Sciatic nerve (tissue), 2 donors: Measurements from ENCODE around the gene PTPRM. TPM values are rescaled to one million over a fixed set of nuclear protein-coding genes. Genes with fewer than 3 reads are reported as not detected.

Source experiments
- ATAC-seq: fragments of 200-7000 bp; cut with Tn5 transposase; one replicate; pipeline ENCODE4 v1.9.1; 2020; ENCODE audit warnings: mild to moderate bottlenecking, moderate library complexity
- DNase-seq: peaks from one replicate; pipeline ENCODE4 v3.0.0-alpha.2; 2020; ENCODE audit warnings: low spot score
- intact Hi-C: fragments of 100-400 bp; cut with DNase I; formaldehyde crosslinking; loops from one replicate; pipeline ENCODE4 v1.14.2; 2022
- total RNA-seq: library from RNA; stranded (reverse); fragmentation: NEBNext Ultra II Directional; extraction: Animal tissue kit (Norgen Biotek cat#: 25700); gene quantifications from one replicate; pipeline ENCODE4 v1.2.1, GENCODE V29; 2021
- donor health status: DM: no; HTN: no; CAD: no.
- donor health status: DM: no; HTN: no; CAD: no.

Gene PTPRM
- total RNA-seq, 1 donor from 2014 or later = 66.5 TPM

DNA sequence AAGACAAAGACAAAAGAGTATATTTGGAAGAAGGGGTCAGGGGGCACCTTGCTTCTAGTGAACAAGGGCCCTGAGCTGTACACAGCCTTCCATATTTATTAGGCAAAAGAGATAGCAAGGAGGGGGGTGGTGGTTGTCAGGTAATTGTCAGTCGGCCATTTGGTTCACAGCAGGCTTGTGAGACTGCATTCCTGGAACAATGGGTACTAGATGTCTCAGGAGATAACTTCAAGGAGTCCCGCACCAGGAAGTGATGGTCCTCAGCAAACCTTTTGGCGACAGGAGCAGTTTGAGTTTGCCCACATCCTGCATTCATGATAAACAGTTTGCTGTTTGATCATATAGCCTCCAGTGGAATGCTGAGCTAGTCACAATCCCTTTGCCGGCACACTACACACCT is 665.7 kb downstream of the PTPRM start:
- ATAC-seq (no peak), DNase-seq (no peak)
- intact Hi-C loops = no loop called here

DNA sequence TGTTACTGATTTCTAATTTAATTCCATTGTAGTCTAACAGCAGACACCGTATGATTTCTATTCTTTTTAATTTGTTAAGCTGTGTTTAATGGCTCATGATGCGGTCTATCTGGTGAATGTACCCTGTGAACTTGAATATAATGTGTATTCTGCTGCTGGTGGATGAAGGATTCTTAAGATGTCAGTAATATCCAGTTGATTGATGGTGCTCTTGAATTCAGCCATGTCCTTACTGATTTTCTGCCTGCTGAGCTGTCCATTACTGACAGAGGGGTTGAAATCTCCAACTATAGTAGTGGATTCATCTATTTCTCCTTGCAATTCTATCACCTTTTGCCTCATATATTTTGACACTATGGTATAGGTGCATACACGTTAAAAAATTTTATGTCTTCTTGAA is 668.8 kb downstream of the PTPRM start:
- ATAC-seq = no peak
- intact Hi-C loops = no loop called here
- DNase-seq = no peak

DNA sequence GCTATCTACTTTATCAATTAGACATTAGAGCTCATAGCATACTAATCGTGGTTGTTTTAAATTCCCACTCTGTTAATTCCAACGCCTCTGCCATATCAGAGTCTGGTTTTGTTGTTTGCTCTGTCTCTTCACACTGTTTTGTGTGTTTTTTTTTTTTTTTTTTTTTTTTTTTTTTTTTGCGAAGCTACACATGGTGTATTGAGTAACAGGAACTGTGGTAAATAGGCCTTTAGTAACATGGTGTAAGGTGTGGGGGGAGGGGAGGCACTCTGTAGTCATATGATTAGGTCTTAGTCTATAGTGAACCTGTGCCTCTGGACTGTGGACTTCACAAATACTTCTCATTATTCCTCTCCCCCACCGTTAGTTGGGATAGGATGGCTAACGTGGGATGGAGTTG is 671.4 kb downstream of the PTPRM start:
- intact Hi-C loops = no loop called here
- ATAC-seq (no peak), DNase-seq (no peak)

GRCh38 chr18:8241731-8242130 is 674.6 kb downstream of the PTPRM start:
- ATAC-seq (peak; percentile 15), DNase-seq (no peak)
- intact Hi-C loops = no loop called here

GRCh38 chr18:8242151-8242696 is 675.1 kb downstream of the PTPRM start:
- no peak for DNase-seq
- intact Hi-C loops = no loop called here

GRCh38 chr18:8247700-8248099 is 680.6 kb downstream of the PTPRM start:
- ATAC-seq = no peak
- intact Hi-C loops = no loop called here
- no peak for DNase-seq

More at GRCh38 chr18:8242151-8242696, 675.1 kb downstream of the PTPRM start:
- no peak for ATAC-seq

- DNase-seq = no peak
- intact Hi-C loops = no loop called here
- no peak for ATAC-seq
Observed at GRCh38 chr18:8248576-8248975, 681.5 kb downstream of the PTPRM start.

DNA sequence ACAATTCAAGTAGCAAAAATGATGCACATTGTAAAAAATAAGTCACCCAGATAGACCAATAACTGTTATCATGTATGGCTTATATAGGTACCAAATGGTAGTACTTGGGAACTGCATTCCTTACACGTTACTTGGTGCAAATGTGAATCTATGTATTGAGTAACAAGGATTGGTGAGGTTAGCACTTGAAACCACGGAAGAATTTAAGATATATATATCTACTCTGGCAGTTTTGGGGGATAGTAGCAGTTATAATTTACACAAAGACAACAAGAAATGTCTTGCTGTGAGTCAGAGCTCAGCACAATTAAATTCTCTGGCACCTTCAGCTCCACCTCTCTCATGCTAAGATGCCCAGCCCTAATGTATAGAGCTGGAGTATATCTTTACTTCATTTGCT is 682.7 kb downstream of the PTPRM start:
- ATAC-seq = no peak
- intact Hi-C loops = no loop called here
- no peak for DNase-seq

DNA sequence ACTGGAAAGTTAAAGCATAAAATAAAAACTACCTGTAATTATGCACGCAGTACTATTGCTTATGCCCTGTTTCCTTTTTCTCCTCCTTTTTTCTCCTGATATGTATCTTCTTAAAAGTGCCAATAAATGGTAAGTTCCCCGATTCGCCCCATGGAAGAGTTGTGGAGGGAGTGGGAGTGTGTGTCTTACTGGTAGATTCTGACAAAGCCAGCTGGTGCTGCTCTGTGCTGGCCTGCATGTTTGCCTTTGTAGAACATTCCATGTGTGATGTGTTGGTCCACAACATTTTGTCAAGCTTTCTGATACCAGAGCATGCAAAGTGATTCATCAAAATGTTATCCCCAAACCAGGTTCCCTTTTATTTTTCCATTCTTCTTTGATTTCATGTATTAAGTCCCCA is 685.3 kb downstream of the PTPRM start:
- ATAC-seq (no peak), DNase-seq (no peak)
- intact Hi-C loops = no loop called here

DNA sequence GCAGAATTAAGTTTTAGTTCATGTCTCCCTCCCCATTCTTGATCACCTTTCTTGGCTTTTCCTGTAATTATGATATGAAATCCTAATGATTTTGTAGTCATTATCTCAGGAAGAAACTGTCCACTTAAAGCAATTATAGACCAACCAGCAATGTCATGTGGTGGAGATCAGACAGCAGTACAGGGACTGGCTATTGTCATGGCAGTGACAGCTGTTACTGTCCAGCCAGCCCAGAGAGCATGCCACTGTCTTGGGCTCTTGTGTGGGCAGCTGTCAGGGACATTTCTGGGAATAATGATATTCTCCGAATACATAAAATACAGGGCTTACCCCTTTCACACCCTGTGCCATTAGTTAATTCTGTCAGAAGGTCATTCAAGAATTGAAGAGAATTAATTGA is 686.8 kb downstream of the PTPRM start:
- intact Hi-C loops = no loop called here
- ATAC-seq = no peak
- DNase-seq = no peak

DNA sequence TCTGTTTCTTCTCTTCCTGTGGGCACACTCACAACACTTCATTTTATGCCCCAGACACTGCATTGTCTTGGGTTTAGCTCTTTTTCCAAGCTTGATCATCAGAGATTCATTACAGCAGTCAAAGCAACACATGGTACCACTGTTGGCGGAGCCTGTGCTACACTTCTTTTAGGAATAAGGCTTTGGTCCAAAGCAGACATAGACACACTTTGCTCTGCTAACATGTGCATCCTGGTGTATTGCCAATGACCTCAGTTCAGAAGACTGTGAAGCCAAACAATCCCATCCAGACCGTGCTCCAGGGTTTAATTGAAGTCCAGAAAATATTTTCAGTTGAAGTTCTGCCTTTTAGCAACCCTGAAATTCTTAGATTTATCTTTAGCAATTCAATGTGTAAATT is 687.5 kb downstream of the PTPRM start:
- no peak for DNase-seq
- intact Hi-C loops = no loop called here
- ATAC-seq = peak; percentile 59

DNA sequence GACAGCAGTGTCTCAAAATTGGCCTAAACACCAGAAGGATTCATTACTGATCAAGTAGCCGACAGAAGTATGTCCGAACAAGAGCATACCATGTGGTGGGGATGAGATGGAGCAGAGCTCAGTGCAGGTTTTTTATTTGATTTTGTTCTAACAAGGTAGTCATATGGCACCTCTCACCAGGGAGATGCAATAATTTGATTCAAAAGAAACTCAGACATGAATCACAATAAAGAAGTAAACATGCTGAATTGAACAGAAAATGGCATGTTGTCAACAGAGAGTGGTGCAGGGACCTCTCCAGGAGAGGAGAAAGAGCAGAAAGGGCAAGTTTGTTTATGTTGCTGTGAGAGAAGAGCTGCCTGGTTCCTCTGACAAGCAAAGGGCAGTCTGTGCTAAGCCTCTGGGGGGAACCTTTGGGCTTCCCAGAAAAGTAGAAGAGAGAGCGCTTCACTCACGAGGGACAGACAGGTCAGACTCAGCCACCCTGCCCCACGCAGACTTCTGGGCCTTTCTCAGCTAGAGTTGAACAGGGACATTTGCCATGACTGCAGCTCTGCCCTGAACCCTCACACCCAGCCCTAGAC is 690.8 kb downstream of the PTPRM start:
- ATAC-seq = peak; percentile 50
- DNase-seq = no peak
- intact Hi-C loops = no loop called here

- intact Hi-C loops = no loop called here
- ATAC-seq (no peak), DNase-seq (no peak)
Observed at GRCh38 chr18:8260319-8260718, 693.2 kb downstream of the PTPRM start.

DNA sequence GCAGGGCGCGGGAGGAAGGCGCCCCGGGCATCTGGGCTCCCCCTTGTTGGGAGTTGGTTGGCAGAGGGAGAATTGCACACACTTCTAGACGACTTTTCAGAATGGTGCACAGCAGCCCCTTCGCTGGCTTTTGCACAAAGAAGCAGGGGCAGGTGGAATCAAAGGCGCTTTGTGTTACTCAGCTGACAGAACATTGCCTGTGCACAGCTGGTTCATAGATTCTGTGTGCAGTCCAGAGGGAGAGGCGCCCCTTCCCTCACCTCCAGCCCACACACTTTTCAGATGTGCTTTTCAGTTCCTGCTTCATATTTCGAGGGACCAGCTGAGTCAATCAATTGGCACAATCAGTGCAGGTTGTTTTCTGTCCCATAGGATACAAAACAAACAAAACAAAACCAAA is 693.7 kb downstream of the PTPRM start:
- ATAC-seq (peak; percentile 78), DNase-seq (no peak)
- intact Hi-C loops = no loop called here

DNA sequence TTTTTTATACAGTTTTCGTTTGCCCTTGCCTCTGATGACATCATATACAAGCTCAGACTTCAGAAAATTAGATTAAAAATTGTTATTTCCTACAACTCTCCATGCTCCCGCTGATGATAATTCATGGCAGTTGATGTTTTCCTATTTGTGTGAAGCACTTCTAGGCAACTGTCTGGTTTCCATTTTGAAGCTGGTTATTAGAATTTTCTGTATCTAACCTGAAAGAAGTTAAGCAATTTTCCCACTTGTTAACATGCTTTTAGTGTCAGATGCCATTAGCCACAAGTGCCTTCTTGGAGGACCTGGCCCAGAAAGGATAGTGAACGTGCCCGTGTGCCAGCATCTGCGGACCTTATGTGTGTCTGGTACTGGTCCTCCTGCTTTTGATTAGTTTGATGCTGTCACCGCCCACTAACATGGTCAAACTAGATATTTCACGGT is 694.6 kb downstream of the PTPRM start:
- DNase-seq (no peak), ATAC-seq (no peak)

DNA sequence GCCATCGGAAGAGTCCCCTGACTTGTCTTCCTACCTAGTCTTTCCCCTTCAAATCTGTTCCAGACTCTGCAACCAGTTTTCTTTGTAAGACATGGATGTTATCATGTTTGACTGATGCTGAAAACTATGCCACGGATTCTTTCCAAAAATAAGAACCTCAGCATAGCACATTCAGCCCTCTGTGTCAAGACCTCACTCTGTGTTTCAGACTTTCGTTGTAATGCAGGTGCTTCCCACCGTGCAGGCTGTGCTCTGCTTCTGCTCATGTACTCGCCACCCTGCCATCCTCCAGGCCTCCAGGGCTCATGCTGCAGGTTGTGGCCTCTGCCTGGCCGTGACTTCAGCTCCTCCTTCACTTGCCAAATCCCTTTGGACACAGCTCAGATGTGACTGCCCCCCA is 695.1 kb downstream of the PTPRM start:
- intact Hi-C loops = no loop called here
- DNase-seq (no peak), ATAC-seq (no peak)

More for the DNA sequence above, 694.6 kb downstream of the PTPRM start:
- intact Hi-C loops = no loop called here

- ATAC-seq (no peak), DNase-seq (no peak)
- intact Hi-C loops = no loop called here
Observed at GRCh38 chr18:8264116-8264515, 697.0 kb downstream of the PTPRM start.

DNA sequence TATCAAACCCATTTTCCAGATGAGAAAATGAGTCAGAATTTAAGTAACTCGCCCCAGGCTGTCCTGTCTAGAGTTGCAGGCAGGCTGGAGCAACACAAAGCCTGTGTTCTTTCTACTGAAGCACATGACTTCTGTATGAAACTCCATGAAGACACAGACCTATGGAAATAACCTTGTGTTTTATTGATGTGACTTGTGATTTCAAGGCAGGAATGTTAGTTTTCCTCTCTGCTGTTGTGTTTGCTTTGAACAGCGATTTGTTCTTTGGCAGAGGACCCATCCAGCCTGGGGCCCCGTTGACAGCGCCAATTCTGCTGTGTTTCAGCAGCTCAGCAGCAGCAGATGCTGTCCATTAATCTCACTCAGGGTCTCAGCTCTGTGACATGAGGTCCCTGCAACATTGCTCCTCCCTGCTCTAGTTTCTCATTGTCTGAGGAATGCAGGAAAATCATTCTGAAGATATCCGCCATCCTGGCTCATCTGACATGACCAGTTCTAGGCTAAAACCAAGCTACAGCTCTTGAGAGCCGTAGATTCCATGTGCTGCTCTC is 697.8 kb downstream of the PTPRM start:
- no peak for DNase-seq
- peak; percentile 21 for ATAC-seq
- intact Hi-C loops = loop anchor here (5.0 kb wide), 1 partner anchor 557 kb away; no protein-coding TSS in a partner anchor

GRCh38 chr18:8272254-8272653 is 705.1 kb downstream of the PTPRM start:
- DNase-seq (no peak), ATAC-seq (no peak)
- intact Hi-C loops = no loop called here

GRCh38 chr18:8274370-8274769 is 707.3 kb downstream of the PTPRM start:
- ATAC-seq (no peak), DNase-seq (no peak)
- intact Hi-C loops = no loop called here

GRCh38 chr18:8276406-8276805 is 709.3 kb downstream of the PTPRM start:
- DNase-seq (no peak), ATAC-seq (no peak)
- intact Hi-C loops = no loop called here
